ENCODE data around the gene SPATS1.

- TF ChIP-seq CTCF (IDR thresholded peaks at IDR 0.05) (no peak), EZH2 (IDR thresholded peaks at IDR 0.05; ENCODE audit: borderline replicate concordance, insufficient read depth, low read depth, low read length, poor library complexity, severe bottlenecking) (no peak)
These were observed 6.8 kb upstream of the SPATS1 start for GRCh38 chr6:44335631-44336030.
